GM20000 (cell line): ENCODE measurements around the gene PLCH1.

Experiments used
- DNase-seq: peaks from one replicate; pipeline ENCODE4 v3.0.0; 2012; ENCODE audit warnings: low spot score
- TF ChIP-seq, protein P1 (sequence below): IDR thresholded peaks from 2 replicates; pipeline ENCODE4 v1.5.1; 2012; ENCODE audit warnings: mild to moderate bottlenecking, control low read depth; ENCODE audit errors: extremely low read depth, missing control alignments

Gene PLCH1

DNA sequence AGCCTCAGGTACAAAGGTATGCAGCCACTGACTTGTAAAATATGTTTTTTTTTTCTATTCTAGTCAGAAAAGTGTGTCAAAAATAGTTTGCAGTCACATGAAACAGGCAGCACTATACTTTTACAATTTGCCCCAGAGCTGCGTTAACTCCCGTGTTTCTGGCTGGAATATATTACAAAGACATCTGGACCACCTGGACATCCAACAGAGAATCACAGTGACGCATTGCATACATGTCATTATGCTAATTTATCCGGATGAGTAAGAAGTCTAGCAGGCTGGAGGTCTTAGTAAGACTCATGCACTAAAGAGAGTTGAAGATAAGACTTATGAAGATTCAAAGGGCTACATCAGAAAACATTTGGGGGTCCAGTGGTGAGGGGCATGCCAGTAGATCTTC lies 412.2 kb downstream of the PLCH1 start:
- TF ChIP-seq, protein P1, sequence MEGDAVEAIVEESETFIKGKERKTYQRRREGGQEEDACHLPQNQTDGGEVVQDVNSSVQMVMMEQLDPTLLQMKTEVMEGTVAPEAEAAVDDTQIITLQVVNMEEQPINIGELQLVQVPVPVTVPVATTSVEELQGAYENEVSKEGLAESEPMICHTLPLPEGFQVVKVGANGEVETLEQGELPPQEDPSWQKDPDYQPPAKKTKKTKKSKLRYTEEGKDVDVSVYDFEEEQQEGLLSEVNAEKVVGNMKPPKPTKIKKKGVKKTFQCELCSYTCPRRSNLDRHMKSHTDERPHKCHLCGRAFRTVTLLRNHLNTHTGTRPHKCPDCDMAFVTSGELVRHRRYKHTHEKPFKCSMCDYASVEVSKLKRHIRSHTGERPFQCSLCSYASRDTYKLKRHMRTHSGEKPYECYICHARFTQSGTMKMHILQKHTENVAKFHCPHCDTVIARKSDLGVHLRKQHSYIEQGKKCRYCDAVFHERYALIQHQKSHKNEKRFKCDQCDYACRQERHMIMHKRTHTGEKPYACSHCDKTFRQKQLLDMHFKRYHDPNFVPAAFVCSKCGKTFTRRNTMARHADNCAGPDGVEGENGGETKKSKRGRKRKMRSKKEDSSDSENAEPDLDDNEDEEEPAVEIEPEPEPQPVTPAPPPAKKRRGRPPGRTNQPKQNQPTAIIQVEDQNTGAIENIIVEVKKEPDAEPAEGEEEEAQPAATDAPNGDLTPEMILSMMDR: no peak
- no peak for DNase-seq

DNA sequence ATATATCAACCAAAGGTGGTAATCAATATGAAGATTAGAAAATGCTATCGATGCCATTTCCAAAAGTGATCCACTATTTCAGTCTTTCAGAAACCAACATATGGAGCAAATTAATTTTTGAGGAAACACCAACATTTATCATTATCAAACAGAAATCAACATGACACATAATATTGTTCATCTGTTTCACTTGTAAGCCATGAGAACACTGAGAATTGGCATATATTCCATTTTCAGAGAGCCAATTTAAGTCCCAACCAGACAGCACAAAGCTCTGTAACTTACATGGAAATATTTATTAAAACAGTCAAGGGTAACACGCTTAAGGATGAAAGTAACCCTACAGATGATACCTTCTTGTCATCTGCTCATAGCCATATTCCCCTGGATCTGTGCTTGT lies 413.8 kb downstream of the PLCH1 start:
- TF ChIP-seq, protein P1: no peak

DNA sequence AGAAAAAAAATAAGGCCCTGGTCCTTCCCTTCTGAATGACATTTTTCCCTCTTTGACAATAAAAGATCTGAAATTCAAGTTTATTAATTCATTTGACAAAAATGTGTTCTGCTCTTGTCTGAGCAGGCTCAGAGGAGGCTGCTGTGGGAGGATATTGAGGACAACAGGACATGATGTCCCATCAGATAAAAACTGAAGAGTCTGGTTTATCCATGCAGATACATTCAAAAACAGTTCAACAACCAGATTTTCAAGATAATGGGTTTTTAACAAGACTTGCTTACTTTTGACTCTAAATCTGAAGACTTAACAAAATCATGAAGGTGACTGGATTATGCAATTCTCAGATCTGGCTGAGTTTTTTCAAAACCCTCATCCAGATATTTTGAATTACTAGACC lies 414.5 kb downstream of the PLCH1 start:
- TF ChIP-seq, protein P1: no peak
- DNase-seq: no peak

More for the DNA sequence above, 413.8 kb downstream of the PLCH1 start:
- no peak for DNase-seq

DNA sequence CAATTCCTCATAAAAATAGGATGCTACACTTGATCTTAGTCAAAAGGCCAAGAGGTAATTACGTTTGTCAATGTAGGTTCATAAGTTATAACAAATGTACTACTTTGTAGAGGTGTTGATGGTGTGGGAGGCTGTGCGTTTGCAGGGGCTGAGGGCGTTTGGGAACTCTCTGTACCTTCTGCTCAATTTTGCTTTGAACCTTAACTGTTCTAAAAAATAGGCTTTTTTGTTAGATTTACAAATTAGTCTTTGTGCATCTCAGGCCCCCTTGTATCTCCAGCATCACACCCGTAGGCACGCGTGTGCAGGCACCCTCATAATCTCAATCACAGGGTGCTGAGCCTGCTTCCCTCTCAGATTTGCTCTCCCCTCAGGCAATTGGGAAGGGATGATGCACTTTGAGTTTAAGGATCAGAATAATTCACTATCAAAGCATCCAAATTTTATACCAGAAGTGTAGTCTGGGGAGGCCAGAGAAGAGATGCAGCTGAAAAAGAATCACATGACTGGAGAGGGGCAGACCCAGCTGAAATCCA lies 415.3 kb downstream of the PLCH1 start:
- TF ChIP-seq, protein P1: no peak
- no peak for DNase-seq

DNA sequence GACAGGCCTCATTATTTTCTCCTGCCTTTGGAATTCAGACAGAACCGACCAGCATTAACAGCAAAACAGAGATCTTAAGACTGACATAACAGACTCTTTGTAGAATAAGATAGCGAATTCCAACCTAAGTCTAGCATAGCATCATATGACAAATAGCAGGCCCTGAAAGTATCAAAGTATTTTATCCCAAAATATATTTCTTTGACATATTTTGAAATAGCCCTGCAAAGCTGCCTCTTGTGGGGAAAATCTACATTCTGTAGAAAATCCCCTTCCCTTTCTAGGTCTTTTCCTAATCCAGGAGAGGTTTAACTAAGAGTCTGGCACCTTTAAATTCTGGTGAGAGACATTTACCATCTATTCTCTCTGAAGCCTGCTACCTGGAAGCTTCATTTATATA lies 417.0 kb downstream of the PLCH1 start:
- TF ChIP-seq, protein P1: no peak
- DNase-seq: no peak

DNA sequence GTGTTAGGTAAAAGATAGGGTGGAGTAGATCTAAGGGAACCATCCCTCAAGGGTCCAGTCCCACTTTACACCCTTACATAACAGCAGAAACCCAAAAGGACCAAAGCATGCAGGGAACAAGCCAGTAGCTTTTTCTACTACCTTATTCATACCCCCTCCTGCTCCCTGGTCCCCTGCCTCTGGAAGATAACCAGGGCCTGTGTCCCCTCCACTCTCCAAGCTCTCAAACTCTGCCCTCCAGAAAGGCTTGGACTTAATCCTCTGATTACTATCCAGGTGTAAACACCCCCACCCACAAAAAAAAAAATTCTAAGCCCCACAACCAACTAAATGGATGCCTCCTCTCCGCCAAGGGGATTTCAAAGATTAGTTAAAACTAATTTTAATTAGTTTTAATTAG lies 417.4 kb downstream of the PLCH1 start:
- DNase-seq: no peak
- TF ChIP-seq, protein P1: no peak

DNA sequence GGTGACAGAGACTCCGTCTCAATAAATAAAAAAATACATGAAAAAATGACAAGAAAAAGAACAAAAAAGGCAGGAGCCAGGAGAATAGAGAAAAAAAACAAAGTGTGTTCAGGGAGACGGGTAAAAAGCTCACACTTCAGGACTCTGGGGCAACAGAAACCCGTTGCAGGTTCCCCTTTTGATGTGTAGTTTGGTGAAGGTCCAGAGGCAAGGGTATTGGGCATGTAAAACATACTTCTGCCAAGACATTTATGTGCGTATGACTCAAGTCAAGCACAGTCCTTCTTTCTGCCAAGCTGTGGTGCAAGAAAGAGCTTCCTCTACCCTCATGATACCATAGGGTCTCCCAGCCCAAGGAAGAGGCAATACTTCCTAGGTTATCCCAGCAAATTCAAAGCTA lies 418.0 kb downstream of the PLCH1 start:
- no peak for DNase-seq

More for the DNA sequence above, 418.0 kb downstream of the PLCH1 start:
- TF ChIP-seq, protein P1: no peak
